ENCODE measurements around the gene ZC3H11A. TPM values are rescaled to one million over a fixed set of nuclear protein-coding genes. Genes with fewer than 3 reads are reported as not detected.
"Not testable (repeated sequence)": the region's sequence is repeated elsewhere in the genome, so short reads cannot be mapped to it uniquely, and the experiment has no call there.

ZC3H11A gene
- total and polyA plus RNA-seq, 2 experiments from 2014 or later = 28.2 to 97.3 TPM

GRCh38 chr1:203756036-203756435, 39.4 kb upstream of the ZC3H11A start (continued):
- TF ChIP-seq CTCF (conservative IDR thresholded peaks at IDR 0.05; ENCODE audit: low read depth in 2 of 2) (no peak), ZNF114 (CRISPR knock-in tag; IDR thresholded peaks at IDR 0.05) (no peak), CREB1 (CRISPR knock-in tag; IDR thresholded peaks at IDR 0.05; ENCODE audit: low read depth) (no peak), NANOG (IDR thresholded peaks at IDR 0.05; ENCODE audit: borderline replicate concordance) (no peak), ETS1 (IDR thresholded peaks at IDR 0.05) (no peak), STAT1 (IDR thresholded peaks at IDR 0.05; ENCODE audit: unreplicated experiment) (no peak)

GRCh38 chr1:203758749-203759148, 36.7 kb upstream of the ZC3H11A start:
- not testable (repeated sequence) for H3K9me2 ChIP-seq (ENCODE audit: insufficient read depth); H3K27me3 Mint-ChIP-seq (ENCODE audit: insufficient read depth, low read depth, poor library complexity); H3K4me1 ChIP-seq (ENCODE audit: insufficient read depth); H2AFZ ChIP-seq; H3K36me3 ChIP-seq (ENCODE audit: insufficient read depth); H3K9me3 Mint-ChIP-seq; H3K4me3 ChIP-seq; ATAC-seq; H3K79me2 ChIP-seq (replicated peaks; ENCODE audit: insufficient read depth); H3F3A ChIP-seq (replicated peaks; ENCODE audit: low read depth); H3K4me2 ChIP-seq; DNase-seq (ENCODE audit: low spot score); H3K36me3 Mint-ChIP-seq (ENCODE audit: low read depth); H3K27me3 ChIP-seq (ENCODE audit: insufficient read depth); H3K27ac Mint-ChIP-seq; H3K4me1 Mint-ChIP-seq; H4K20me1 ChIP-seq (replicated peaks; ENCODE audit: insufficient read depth); H3K27ac ChIP-seq (ENCODE audit: low read depth); H3K4me3 Mint-ChIP-seq

- Histone ChIP-seq H3K27me3 (ENCODE audit: insufficient read depth) (no peaks in the 10 kb centered on the region), H3K9me2 (ENCODE audit: insufficient read depth) (0 out of 2 replicates have a peak, but pooled peaks cover 3% of the 10 kb centered on the region), H3K4me3 (no peak overlapping the region), H3K4me1 (ENCODE audit: insufficient read depth) (peaks cover 3% of the 10 kb centered on the region; the same call in 1 of the 2 replicates), H3K36me3 (ENCODE audit: insufficient read depth) (no peaks in the 10 kb centered on the region), H3K79me2 (replicated peaks; ENCODE audit: insufficient read depth) (no peaks in the 10 kb centered on the region), H3K4me2 (no peak overlapping the region), H4K20me1 (replicated peaks; ENCODE audit: insufficient read depth) (no peaks in the 10 kb centered on the region), H3K27ac (ENCODE audit: low read depth) (no peak overlapping the region), H3F3A (replicated peaks; ENCODE audit: low read depth) (no peaks in the 10 kb centered on the region), H2AFZ (no peak overlapping the region)
- no peak overlapping the region for H3K4me3 Mint-ChIP-seq
- H3K4me1 Mint-ChIP-seq = no peaks in the 10 kb centered on the region
- no peaks in the 10 kb centered on the region for H3K9me3 Mint-ChIP-seq
- ATAC-seq (no peak), DNase-seq (ENCODE audit: low spot score) (no peak)
- no peak overlapping the region for H3K27ac Mint-ChIP-seq
- H3K36me3 Mint-ChIP-seq (ENCODE audit: low read depth) = no peaks in the 10 kb centered on the region
- H3K27me3 Mint-ChIP-seq (ENCODE audit: insufficient read depth, low read depth, poor library complexity) = peaks cover under 1% of the 10 kb centered on the region
- TF ChIP-seq CREB1 (CRISPR knock-in tag; IDR thresholded peaks at IDR 0.05; ENCODE audit: low read depth) (no peak), JUNB (IDR thresholded peaks at IDR 0.05; ENCODE audit: unreplicated experiment) (no peak), ZNF114 (CRISPR knock-in tag; IDR thresholded peaks at IDR 0.05) (no peak), POLR2AphosphoS5 (IDR thresholded peaks at IDR 0.05; ENCODE audit: low read depth) (no peak), CTCF (conservative IDR thresholded peaks at IDR 0.05; ENCODE audit: low read depth in 2 of 2) (no peak), STAT1 (IDR thresholded peaks at IDR 0.05; ENCODE audit: unreplicated experiment) (no peak), ZNF331 (CRISPR knock-in tag; IDR thresholded peaks at IDR 0.05; ENCODE audit: low read depth) (no peak), NANOG (IDR thresholded peaks at IDR 0.05; ENCODE audit: borderline replicate concordance) (no peak), ETS1 (IDR thresholded peaks at IDR 0.05) (no peak), EZH2 (IDR thresholded peaks at IDR 0.05; ENCODE audit: low read depth, unreplicated experiment) (no peak), EZH2phosphoT487 (IDR thresholded peaks at IDR 0.05; ENCODE audit: unreplicated experiment) (no peak), REST (IDR thresholded peaks at IDR 0.05; ENCODE audit: unreplicated experiment) (no peak)
Measured at GRCh38 chr1:203760506-203760905, 34.9 kb upstream of the ZC3H11A start.
